NOMO-1 treated with dmso at 0.1 percent for 144 hours (cell line): ENCODE measurements around the gene SEPTIN3.
"Not testable (repeated sequence)": the region's sequence is repeated elsewhere in the genome, so short reads cannot be mapped to it uniquely, and the experiment has no call there.

Experiments used
- DNase-seq: peaks from one replicate; lab custom pipeline; 2025; ENCODE audit not compliant: unreplicated experiment; lab: John Stamatoyannopoulos, UW

Gene SEPTIN3

GRCh38 chr22:41939981-41940831 is 29.0 kb upstream of the SEPTIN3 start:
- DNase-seq = no peak

DNA sequence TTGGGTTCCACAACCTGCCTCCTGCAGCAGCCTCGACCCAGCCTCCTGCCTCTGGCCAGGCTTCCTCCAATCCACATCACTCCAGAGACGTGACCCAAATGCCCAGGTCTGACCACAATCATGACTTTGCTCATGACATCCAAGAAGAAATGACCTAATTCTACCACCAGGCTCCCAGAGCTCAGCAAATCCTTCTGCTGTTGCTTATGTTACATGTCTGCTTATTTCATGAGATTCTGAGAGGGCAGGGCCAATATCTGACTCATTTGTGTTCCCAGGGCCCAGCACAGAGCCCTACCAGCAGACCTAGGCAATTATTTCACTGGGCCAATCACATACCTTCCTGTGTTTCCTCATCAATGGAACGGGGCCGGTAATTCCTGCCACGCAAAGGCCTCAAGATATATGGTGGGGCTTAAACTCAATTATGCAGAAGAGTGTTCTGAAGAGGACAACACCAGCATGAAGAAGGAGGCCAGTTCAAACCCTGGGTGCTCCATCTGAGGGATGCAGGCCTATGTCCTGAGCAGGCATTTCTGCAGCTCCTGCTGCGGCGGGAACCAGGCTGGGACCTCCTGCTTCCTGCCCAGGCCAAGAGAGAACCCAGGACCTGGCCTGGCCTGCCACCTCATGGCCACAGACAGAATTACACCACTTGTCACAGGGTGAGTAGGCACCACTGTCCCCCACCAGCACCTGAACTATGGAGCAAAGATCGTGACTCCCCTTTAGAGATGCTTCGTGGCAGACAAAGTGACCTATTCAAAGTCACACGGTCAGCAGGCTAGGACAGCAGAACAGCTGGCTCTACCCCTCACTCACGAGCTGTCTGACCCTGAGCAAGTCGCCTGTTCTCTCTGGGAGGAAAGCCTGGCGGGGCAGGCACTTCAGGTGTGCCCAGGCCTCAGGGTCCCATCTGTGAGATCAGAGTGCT is 28.1 kb upstream of the SEPTIN3 start:
- DNase-seq = peak; percentile 54

DNA sequence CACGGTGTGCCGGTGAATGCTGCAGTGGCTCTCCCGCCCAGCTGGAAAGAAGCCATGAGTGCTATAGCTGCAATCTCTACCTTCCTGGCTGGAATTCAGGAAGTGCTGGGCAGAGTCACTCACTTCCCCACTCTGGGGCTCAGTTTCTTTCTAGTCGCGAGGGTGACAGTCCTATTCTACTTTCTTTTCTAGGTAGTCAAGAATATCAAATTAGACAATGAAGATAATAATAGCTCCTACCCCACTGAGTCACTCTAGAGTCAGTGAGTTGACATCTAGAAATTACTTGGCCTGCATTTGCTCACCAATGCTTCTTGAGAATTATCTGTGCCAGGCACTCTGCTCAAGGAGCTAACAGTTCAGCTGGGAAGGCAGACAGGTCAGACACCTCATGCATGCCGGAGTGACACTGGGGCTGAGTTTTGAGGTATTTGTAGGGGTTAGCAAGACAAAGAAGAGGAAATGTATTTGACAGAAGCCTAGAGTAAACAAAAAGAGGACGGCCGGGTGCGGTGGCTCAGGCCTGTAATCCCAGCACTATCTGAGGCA is 25.5 kb upstream of the SEPTIN3 start:
- no peak for DNase-seq

- peak; percentile 95 for DNase-seq
Measured at GRCh38 chr22:41946629-41947423, 22.4 kb upstream of the SEPTIN3 start, which contains the start of gene CENPM. Gene CENPM (minus strand): TSS chr22:41947152. CDS start chr22:41947076, 76 bp downstream.

GRCh38 chr22:41947424-41948080 is 21.7 kb upstream of the SEPTIN3 start:
- DNase-seq = no peak

- no peak for DNase-seq
Measured at GRCh38 chr22:41948142-41948541, 21.1 kb upstream of the SEPTIN3 start.

GRCh38 chr22:41948928-41949296 is 20.3 kb upstream of the SEPTIN3 start:
- not testable (repeated sequence) for DNase-seq

DNA sequence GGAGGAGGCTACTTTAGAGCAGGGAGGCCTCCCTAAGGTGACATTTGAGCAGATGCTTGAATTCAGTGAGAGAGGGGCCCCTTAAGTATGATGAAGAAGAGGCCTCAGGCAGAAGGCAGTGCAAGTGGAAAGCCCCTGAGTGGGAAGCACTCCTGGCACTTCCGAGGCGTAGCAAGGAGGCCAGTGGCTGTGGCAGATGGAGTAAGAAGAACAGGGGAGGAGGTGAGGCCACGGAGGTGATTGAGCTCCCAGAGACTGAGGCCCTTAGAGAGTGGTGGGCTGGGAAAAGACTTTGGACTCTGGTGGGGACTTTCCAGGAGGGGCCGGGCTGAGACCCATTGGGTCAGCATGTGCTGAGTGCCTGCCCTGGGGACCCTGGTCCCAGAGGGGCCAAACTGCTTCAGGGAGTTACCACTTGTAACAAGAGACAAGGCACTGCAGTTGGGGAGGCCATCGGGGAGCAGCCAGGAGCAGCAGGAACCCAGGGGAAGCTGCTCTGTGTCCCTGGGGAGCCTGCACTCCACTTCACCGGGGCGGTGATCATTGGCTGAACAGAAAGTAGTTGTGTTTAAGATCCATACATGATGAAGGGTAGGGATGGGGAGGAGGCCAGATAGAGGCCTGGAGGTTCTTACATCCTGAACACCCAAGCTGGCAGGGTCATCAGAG is 19.8 kb upstream of the SEPTIN3 start:
- DNase-seq = no peak

GRCh38 chr22:41951898-41952474 is 17.3 kb upstream of the SEPTIN3 start, which contains the start of gene SMIM45:
Gene SMIM45 (plus strand): TSS chr22:41952150.
- no peak for DNase-seq

- DNase-seq = no peak
Measured at GRCh38 chr22:41952713-41953112, 16.5 kb upstream of the SEPTIN3 start.

DNA sequence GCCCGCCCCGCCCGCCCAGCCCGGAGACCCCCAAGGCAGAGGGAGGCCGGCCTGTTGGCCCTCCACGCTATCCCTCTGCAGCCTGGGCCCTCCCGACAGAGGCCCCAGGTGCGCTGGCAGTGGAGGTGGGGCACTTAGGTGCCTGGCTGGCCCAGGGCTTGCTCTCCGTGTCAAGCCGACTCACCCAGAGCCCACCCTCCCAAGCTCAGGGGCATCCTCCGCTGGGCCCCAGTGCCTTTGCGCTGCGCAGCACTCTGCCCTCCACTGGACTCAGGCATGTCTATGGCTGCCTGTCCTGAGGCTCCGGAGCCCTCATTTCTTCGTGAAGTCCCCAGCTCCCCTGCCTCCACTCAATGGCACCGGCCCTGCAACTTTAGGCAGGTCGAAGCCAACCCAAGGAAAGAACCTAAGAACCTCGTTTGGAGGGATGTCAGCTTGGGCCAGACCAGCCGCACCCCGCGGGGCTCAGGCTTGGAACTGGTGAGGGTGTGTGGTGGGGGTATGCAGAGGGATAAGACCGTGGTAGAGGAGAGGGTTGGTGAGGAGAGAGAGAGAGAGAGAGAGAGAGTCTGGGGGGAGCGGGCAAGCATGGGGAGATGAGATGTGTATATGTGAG is 11.2 kb upstream of the SEPTIN3 start:
- no peak for DNase-seq

- no peak for DNase-seq
Measured at GRCh38 chr22:41963453-41964111, 5.7 kb upstream of the SEPTIN3 start.

DNA sequence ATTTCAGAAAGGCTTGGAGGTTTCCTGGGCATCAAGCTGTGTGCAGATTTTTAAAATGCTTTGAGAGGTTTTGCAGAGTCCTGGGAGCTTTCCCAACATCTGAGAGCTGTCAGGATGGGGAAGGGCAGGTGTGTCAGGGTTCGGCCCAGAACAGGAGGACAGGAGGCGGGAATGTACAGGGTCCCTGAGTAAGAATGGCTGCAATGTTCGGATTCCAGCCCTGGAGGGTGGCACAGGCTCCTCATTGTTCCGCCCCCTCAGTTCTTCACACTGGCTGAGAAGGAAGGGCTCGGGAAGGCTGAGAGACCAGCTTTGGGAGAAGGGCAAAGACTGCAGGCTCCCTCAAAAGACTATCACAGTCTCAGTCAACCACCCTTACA is 5.1 kb upstream of the SEPTIN3 start:
- no peak for DNase-seq

DNA sequence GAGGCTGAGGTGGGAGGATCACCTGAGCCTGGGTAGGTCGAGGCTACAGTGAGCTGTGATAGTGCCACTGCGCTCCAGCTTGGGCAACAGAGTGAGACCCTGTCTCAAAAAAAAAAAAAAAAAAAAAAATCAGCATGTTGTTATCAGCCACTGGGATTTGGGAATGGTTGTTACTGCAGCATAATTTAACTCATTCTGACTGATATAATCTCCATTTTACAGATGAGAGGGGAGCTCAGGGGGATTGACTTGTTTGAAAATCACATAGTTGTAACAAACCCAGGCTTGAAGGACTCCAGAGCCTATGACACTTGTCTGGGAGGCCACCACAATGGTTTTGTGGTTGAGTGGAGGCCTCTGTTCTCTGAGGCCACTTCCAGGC is 3.0 kb upstream of the SEPTIN3 start:
- DNase-seq = no peak

DNA sequence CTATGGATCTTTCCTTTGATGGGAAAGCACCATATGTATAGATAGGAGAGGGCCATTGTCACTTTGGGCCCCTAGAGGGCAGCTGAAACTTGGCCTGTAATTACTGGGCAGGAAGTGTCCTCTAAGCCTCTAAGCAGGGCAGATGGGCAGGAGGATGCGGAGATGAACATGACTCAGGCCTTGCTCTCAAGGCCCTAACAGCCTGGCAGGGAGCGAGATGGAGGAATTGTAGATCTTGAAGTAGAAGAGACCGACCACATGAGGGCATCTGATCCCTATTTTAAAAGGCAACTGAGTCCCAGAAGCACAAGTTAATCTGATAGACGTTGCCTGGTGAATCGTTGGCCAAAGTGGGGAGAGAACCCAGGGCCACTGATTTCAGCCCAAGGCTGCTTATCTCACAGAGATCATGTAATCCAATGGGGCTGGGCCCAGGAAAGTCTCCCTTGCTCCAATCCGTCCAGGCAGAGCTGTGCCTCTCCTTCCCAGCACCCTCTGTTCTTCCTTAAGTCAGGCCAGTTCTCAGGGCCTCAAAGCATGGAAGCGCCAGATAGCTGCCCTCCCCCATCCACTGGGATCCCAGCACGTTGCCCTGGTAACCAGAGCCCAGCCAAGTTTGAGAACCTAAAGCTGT is 2.5 kb upstream of the SEPTIN3 start:
- peak; percentile 72 for DNase-seq

DNA sequence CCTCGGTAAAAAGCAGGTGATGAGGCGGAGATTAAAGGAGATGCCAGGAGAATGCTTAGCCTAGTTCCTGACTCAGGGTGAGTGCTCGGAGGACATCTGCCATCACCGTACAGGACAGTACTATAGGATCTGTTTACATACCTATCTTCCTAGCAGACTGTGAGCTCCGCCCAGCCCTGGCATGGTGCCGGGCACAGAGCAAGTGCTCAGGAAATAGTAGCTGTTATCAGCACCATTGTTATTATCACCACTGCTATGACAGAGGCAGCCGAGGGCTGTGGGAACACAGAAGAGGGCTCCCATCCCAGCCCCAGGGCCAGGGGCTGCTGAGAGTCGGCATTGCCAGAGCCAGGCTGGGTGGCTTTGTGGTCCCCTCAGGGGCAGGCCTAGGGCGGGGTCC is 642 bp upstream of the SEPTIN3 start:
- no peak for DNase-seq

DNA sequence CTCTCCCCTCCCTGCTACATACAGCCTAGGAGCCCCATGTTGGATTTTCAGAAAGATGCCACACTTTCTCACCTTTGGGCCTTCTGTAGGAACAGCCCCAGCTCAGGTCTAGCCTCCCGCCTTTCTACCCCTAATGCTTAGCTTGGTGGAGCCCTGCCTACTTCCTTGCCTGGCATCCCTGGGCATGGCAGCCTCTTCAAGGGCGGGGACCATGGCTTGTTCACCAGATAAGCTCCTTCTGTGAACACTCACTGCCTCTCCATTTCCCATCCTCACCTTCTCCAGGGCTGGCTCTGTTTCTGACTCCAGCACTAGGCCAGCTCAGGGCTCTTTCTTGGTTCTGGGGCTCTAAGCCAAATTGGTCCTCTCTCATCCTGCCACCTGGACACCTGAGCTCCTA is 1.4 kb downstream of the SEPTIN3 start:
- DNase-seq = no peak

GRCh38 chr22:41971431-41971830 is 2.2 kb downstream of the SEPTIN3 start:
- DNase-seq = no peak
